Measurements from ENCODE around the gene SV2A.

SV2A gene

DNA sequence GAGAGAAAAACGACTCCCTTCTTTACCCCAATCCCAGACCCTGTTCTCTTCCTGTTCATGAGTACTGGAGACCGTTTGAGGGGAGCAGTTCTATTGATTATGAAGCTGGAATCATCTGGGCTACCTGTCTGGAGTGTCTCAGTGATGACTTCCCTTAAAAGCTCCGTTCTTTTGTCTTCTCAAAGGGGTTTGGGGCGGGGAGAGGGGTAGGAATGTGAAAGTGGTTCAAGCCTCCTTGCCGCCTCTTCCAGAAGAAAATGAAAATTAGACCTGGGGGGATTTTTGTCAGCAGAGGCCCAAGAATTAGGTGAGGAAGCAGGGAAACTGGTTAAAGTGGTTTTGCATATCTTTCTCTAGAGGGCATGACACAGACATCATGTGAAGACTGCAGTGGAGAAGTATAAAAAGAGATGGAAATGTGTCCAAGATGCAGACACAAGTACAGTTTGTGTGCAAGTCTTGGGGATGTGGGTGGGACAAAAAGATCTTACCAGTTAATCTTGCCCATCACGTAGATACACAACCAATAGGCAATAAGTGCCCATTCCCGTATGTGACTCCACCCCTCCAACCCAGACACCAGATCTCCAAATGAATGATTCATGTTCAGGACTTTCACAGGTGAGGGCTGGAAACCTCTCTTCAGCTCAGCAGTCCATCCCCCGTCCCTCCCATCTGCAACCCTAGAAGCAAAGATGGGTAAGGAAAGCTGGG is 19.5 kb upstream of the SV2A start:
- peak overlapping the region; percentile 38 for H3K4me3 ChIP-seq (ENCODE audit: low read depth, low read length)
- DNase-seq (ENCODE audit: low read depth), result peak; percentile 45
- TF ChIP-seq, protein P1, sequence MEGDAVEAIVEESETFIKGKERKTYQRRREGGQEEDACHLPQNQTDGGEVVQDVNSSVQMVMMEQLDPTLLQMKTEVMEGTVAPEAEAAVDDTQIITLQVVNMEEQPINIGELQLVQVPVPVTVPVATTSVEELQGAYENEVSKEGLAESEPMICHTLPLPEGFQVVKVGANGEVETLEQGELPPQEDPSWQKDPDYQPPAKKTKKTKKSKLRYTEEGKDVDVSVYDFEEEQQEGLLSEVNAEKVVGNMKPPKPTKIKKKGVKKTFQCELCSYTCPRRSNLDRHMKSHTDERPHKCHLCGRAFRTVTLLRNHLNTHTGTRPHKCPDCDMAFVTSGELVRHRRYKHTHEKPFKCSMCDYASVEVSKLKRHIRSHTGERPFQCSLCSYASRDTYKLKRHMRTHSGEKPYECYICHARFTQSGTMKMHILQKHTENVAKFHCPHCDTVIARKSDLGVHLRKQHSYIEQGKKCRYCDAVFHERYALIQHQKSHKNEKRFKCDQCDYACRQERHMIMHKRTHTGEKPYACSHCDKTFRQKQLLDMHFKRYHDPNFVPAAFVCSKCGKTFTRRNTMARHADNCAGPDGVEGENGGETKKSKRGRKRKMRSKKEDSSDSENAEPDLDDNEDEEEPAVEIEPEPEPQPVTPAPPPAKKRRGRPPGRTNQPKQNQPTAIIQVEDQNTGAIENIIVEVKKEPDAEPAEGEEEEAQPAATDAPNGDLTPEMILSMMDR (IDR thresholded peaks at IDR 0.05; ENCODE audit: control insufficient read depth, extremely low read depth, insufficient read depth), result no peak

DNA sequence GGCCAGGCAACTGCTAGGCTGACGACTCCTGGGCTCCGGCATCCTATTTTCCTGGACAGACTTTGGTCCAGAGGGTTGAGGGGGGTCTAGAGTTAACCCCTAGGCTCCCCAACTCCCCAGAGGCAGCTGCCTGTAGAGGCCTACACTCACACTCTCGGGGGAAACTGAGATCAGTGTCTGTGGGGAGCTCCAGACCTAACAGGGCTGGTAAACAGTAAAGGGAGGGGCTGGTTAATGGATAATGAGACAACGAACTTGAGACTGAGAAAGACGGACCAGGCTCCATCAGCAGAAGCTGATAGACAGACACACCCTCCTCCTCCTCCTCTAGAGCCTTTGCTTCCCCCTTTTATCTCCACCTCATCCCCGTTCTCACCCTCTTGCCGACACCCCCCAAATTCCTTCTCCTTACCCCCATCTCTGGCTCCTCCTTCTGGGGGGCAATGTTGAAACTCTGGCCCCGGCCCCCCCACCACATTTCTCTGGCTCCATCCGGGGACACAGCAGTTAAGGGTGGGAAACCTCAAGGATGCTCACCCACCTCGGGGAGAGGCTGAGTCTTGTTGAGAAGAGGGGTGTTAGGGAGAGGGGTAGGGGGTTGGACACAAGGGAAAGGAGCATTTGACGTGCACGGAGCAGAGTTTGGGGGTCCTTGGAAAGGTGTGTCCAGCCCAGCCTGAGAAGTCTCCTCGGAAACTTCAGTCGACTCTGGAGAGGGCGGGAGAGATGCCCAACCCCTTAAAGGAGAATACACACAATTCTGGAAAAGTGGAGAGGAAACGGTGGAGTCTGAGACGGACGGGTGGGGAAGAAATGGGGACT is 18.7 kb upstream of the SV2A start, which contains the start of gene MTMR11:
Gene MTMR11 (minus strand): TSS at position 710 of the 822 bp plus-strand sequence. CDS start 232 bp downstream, at position 478.
- DNase-seq (ENCODE audit: low read depth), result no peak
- H3K4me3 ChIP-seq (ENCODE audit: low read depth, low read length), result peak within 1 kb of the TSS; percentile 38
- TF ChIP-seq, protein P1 (IDR thresholded peaks at IDR 0.05; ENCODE audit: control insufficient read depth, extremely low read depth, insufficient read depth), result no peak

DNA sequence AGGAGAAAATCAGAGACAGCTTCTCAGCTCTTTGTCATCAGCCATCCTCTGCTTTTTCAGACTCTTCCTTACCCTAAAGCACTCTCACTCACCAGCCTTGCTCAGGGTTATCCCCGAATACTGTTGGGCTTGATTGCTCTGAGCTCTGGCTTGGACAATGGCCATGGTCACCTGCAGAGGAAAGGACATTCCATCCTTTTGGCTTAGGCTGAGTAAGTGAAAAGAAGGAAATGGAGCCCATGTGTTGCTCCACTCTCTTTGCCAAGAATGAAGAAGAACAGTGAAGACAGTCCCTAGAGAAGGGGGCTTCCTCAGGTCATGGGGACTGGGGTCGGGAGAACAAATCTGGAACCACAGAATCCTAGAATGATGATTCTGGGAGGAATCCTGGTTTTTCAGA is 16.7 kb upstream of the SV2A start:
- TF ChIP-seq, protein P1 (IDR thresholded peaks at IDR 0.05; ENCODE audit: control insufficient read depth, extremely low read depth, insufficient read depth), result no peak
- DNase-seq (ENCODE audit: low read depth), result no peak
- H3K4me3 ChIP-seq (ENCODE audit: low read depth, low read length), result no peak overlapping the region

DNA sequence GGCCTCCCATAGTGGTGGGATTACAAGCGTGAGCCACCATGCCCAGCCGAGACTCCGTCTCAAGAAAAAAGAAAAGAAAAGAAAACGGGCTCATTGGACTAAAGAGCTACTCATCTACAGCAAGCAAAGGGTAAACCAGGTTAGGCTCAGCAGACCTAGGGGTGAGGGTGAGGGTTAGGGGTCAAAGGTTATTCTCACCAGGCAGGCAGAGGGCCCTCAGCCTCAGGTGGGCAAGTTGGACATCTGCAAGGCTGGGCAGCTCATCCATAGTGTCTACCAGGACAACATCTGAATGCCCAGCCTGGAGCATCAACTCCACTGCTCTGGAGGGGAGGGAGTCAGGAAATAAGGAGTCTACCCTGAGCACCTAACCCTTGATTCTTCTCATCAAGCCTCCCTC is 15.6 kb upstream of the SV2A start:
- H3K4me3 ChIP-seq (ENCODE audit: low read depth, low read length), result no peak overlapping the region
- TF ChIP-seq, protein P1 (IDR thresholded peaks at IDR 0.05; ENCODE audit: control insufficient read depth, extremely low read depth, insufficient read depth), result no peak
- DNase-seq (ENCODE audit: low read depth), result no peak

DNA sequence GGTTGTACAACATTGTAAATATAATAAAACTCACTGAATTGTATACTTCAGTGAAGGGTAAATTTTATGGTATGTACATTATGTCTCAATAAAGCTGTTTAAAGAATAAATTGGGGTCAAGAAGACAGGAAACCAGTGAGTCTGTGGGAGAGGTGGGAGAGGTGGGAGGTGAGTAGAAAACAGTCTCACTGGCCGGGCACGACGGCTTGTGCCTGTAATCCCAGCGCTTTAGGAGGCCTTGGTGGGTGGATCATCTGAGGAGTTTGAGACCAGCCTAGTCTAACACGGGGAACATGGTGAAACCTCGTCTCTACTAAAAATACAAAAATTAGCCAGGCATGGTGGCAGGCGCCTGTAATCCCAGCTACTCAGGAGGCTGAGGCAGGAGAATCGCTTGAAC is 14.8 kb upstream of the SV2A start:
- DNase-seq (ENCODE audit: low read depth), result no peak
- TF ChIP-seq, protein P1 (IDR thresholded peaks at IDR 0.05; ENCODE audit: control insufficient read depth, extremely low read depth, insufficient read depth), result no peak
- H3K4me3 ChIP-seq (ENCODE audit: low read depth, low read length), result no peak overlapping the region

DNA sequence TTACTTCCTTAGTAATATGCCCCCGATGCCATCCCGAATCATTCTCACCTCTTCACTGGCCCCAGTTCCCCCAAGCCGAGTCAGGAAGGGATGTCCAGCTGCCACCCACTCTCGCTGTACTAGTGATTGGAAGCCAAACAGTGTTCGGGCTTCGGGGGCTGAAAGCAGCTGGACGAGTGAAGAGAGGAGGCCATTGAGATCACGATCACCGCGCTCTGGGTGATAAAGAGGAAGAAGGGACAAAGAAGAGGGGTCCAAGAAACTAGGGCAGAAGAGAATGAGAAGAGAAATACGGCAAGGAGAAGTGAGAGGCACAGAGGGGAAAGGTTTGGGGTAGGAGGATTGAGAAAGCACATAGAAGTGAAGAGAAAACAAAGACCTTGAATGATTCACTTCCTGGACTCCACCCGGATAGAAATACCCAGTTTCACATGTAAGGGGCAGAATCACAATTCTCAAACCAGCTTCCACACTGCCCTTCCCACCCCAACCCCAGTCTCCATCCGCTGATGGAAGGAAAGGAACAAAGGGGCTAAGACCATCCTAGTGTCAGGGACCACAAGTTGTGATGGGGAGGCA is 13.7 kb upstream of the SV2A start:
- DNase-seq (ENCODE audit: low read depth), result no peak
- TF ChIP-seq, protein P1 (IDR thresholded peaks at IDR 0.05; ENCODE audit: control insufficient read depth, extremely low read depth, insufficient read depth), result no peak
- no peak overlapping the region for H3K4me3 ChIP-seq (ENCODE audit: low read depth, low read length)

Data from LNCaP clone FGC (cell line).